GM12878 (cell line): ENCODE results near the gene RNLS. TPM values are rescaled to one million over a fixed set of nuclear protein-coding genes. Genes with fewer than 3 reads are reported as not detected.

ENCODE experiments used
- ATAC-seq: fragments of 200-7000 bp; cut with Tn5 transposase; 3 replicates; pipeline ENCODE4 v1.9.1; 2020; ENCODE audit warnings: mild to moderate bottlenecking, moderate library complexity
- BruUV-seq: library from RNA; stranded (reverse); fragments of 400-500 nt; replicated peaks from 2 replicates; lab custom pipeline; 2021; lab: Mats Ljungman, UMichigan
- CTCF ChIA-PET: fragments of 300-600 bp; sonication (Branson Sonifier 250); formaldehyde crosslinking; extraction: SDS; loops from one replicate; lab custom pipeline; 2021; ENCODE audit warnings: inconsistent platforms; lab: Yijun Ruan, JAX
- POLR2A ChIA-PET: fragments of 350-600 bp; formaldehyde crosslinking; extraction: SDS; loops from one replicate; lab custom pipeline; 2021; ENCODE audit warnings: inconsistent platforms; lab: Charles Lee
- RAD21 ChIA-PET: fragments of 300-600 bp; sonication (Branson Sonifier 250); formaldehyde crosslinking; loops from one replicate; lab custom pipeline; 2023; ENCODE audit warnings: antibody characterized with exemption; ENCODE audit not compliant: unreplicated experiment; lab: Charles Lee
- SMC1A ChIA-PET: fragments of 300-600 bp; sonication (Branson Sonifier 250); formaldehyde crosslinking; loops from one replicate; lab custom pipeline; 2023; ENCODE audit not compliant: unreplicated experiment, uncharacterized antibody; lab: Charles Lee
- DNase-seq: peaks from one replicate; pipeline ENCODE4 v3.0.0-alpha.2; 2011; ENCODE audit warnings: low read depth, low spot score
- FAIRE-seq: peaks from 3 replicates; lab custom pipeline; 2011; peaks lifted over from hg19 to GRCh38; lab: Jason Lieb, UNC
- H2AFZ ChIP-seq: 2 replicates; pipeline ENCODE4 v1.6.0; 2011; ENCODE audit warnings: low read depth, low read length, control low read depth; ENCODE audit not compliant: control insufficient read depth
- H3K27ac ChIP-seq: 2 replicates; pipeline ENCODE4 v1.5.1; 2011; ENCODE audit warnings: control low read depth; ENCODE audit not compliant: control insufficient read depth, insufficient read depth
- H3K27me3 ChIP-seq, 2 experiments: replicated peaks in 1 of 2; 2 replicates each; pipeline versions ENCODE4 v1.6.0 to v1.6.1; 2011; ENCODE audit warnings: low read length in 1 of 2; ENCODE audit not compliant: control insufficient read depth in 2 of 2, insufficient read depth in 2 of 2
- H3K36me3 ChIP-seq, 2 experiments: 2 replicates each; pipeline ENCODE4 v1.5.1; 2011; ENCODE audit warnings: low read length in 1 of 2; ENCODE audit not compliant: control insufficient read depth in 2 of 2, insufficient read depth in 2 of 2
- H3K4me1 ChIP-seq: 2 replicates; pipeline ENCODE4 v1.6.1; 2011; ENCODE audit warnings: mild to moderate bottlenecking, low read length, moderate library complexity, mixed read lengths; ENCODE audit not compliant: control insufficient read depth, insufficient read depth
- H3K4me2 ChIP-seq: 2 replicates; pipeline ENCODE4 v1.6.0; 2011; ENCODE audit warnings: control low read depth; ENCODE audit not compliant: control insufficient read depth, insufficient read depth
- H3K4me3 ChIP-seq: fragments of 200-600 bp; sonication (generic); 2 replicates; pipeline ENCODE4 v1.5.1; 2016
- H3K79me2 ChIP-seq: 2 replicates; pipeline ENCODE4 v1.6.0; 2011; ENCODE audit warnings: low read length; ENCODE audit not compliant: control insufficient read depth, insufficient read depth
- H3K9ac ChIP-seq: 2 replicates; pipeline ENCODE4 v1.8.0; 2011; ENCODE audit warnings: low read length, control low read depth, mixed read lengths; ENCODE audit not compliant: control insufficient read depth, insufficient read depth
- H3K9me3 ChIP-seq: replicated peaks from 3 replicates; pipeline ENCODE4 v1.5.1; 2011; ENCODE audit warnings: mild to moderate bottlenecking, low read length; ENCODE audit not compliant: control insufficient read depth, insufficient read depth
- H4K20me1 ChIP-seq: 2 replicates; pipeline ENCODE4 v1.6.0; 2011; ENCODE audit not compliant: control insufficient read depth, insufficient read depth
- BHLHE40 ChIP-seq, 2 experiments: fragments of 450-650 bp in 1 of 2; IDR thresholded peaks; 2 replicates each; pipeline ENCODE4 v1.6.1; 2011 to 2017; ENCODE audit warnings: low read depth in 2 of 2, borderline replicate concordance in 1 of 2, improper control_type of control experiment in 1 of 2, low read length in 1 of 2, mild to moderate bottlenecking in 1 of 2
- HCFC1 ChIP-seq: fragments of 150-350 bp; IDR thresholded peaks from 2 replicates; pipeline ENCODE4 v1.6.1; 2014; ENCODE audit warnings: low read length
- IRF5 ChIP-seq: fragments of 450-650 bp; IDR thresholded peaks from 2 replicates; pipeline ENCODE4 v1.6.1; 2017; ENCODE audit warnings: borderline replicate concordance
- NFYA ChIP-seq: IDR thresholded peaks from 2 replicates; pipeline ENCODE4 v1.6.1; 2011; ENCODE audit warnings: low read depth, mild to moderate bottlenecking, low read length, improper control_type of control experiment, borderline replicate concordance
- RB1 ChIP-seq: fragments of 450-650 bp; formaldehyde crosslinking; IDR thresholded peaks from 2 replicates; pipeline ENCODE4 v1.6.1; 2017; ENCODE audit warnings: mild to moderate bottlenecking, borderline replicate concordance
- RBBP5 ChIP-seq: fragments of 200-600 bp; sonication (generic); conservative IDR thresholded peaks from 2 replicates; pipeline ENCODE4 v1.6.1; 2016
- WGBS: methylation state at CpG from one replicate; pipeline ENCODE4 v1.1.6; 2016; ENCODE audit warnings: low lambda C conversion rate; ENCODE audit not compliant: insufficient replicate concordance, insufficient coverage; ENCODE audit errors: missing lambda C conversion rate; 5-methylcytosine and 5-hydroxymethylcytosine counted together
- in situ Hi-C: fragments of 300-500 bp; cut with MboI; formaldehyde crosslinking; loops from 9 replicates; pipeline ENCODE4 v1.14.3; 2018; ENCODE audit warnings: mixed read lengths
- intact Hi-C: fragments of 100-400 bp; cut with micrococcal nuclease; formaldehyde crosslinking; loops from one replicate; pipeline ENCODE4 v1.14.2; 2022; ENCODE audit not compliant: unreplicated experiment
- polyA plus RNA-seq, 11 experiments: library from polyadenylated mRNA; depleted of rRNA in 4 of 11; unstranded in 6 of 11; stranded (reverse) in 5 of 11; fragments of >200 nt; fragmentation: Nextera tagmentation in 4 of 11; fragmentation: Illumina TruSeq in 1 of 11; extraction: Ambion mirVana in 4 of 11; extraction: Trizol in 1 of 11; gene quantifications; 1 replicate in 1 of 11; 2 replicates in 10 of 11; pipeline versions ENCODE4 v1.2.1 to v1.2.3, GENCODE V29; 2011 to 2016; ENCODE audit warnings: inconsistent platforms in 2 of 11, missing spikeins in 2 of 11, low read depth in 1 of 11
- total RNA-seq, 4 experiments: library from RNA; depleted of rRNA in 3 of 4; stranded (reverse); fragments of >200 nt in 3 of 4; fragmentation: Illumina TruSeq in 1 of 4; extraction: Trizol in 1 of 4; gene quantifications; 2 replicates each; pipeline versions ENCODE4 v1.2.1 to v1.2.3, GENCODE V29; 2013 to 2021

Gene RNLS
- total and polyA plus RNA-seq, 10 of the 15 experiments (the other 5 are each of a cell fraction or from before 2014, with no cell fraction given): 3.4 to 6.7 (median 4.6) TPM

GRCh38 chr10:88408096-88408495 lies 175.0 kb downstream of the RNLS start (continued):
- TF ChIP-seq NFYA (no peak), HCFC1 (no peak), BHLHE40 (IDR thresholded peaks at IDR 0.05; ENCODE audit: borderline replicate concordance in 1 of 2, low read depth in 2 of 2, low read length in 1 of 2) (no peak)

GRCh38 chr10:88404133-88404532 lies 179.0 kb downstream of the RNLS start:
- no peak overlapping the region for H3K9ac ChIP-seq
- no peaks in the 10 kb centered on the region for H3K27me3 ChIP-seq
- H3K9me3 ChIP-seq: peaks cover 5% of the 10 kb centered on the region
- DNase-seq (no peak), ATAC-seq (no peak), FAIRE-seq (no peak)
- RAD21 ChIA-PET: interaction anchor here (0.9 to 1.1 kb wide), 2 partner anchors 15 to 148 kb away, joined by 3 to 4 read pairs; no protein-coding TSS in a partner anchor
- POLR2A ChIA-PET: interaction anchor here (0.7 kb wide), 1 partner anchor 16 kb away, joined by 3 read pairs; no protein-coding TSS in a partner anchor
- H3K4me1 ChIP-seq: peaks cover 3% of the 10 kb centered on the region; the same call in 1 of the 2 replicates
- no peak overlapping the region for H3K4me2 ChIP-seq
- CTCF ChIA-PET: interaction anchor here (1.0 to 5.2 kb wide), 4 partner anchors 12 to 151 kb away, joined by 4 to 42 read pairs (median 4); no protein-coding TSS in a partner anchor
- H2AFZ ChIP-seq: no peak overlapping the region
- no peak overlapping the region for H3K27ac ChIP-seq
- WGBS: 100% methylated on average over 2 of the region's 2 CpGs
- BruUV-seq: no TSS peak
- no peak overlapping the region for H3K4me3 ChIP-seq
- no peak for TF ChIP-seq RB1
- TF ChIP-seq IRF5: no peak
- TF ChIP-seq RBBP5: no peak
- TF ChIP-seq, all 136 proteins: peak for 0
- SMC1A ChIA-PET: interaction anchor here (0.9 to 2.0 kb wide), 6 partner anchors 12 to 547 kb away, joined by 3 to 8 read pairs (median 4); no protein-coding TSS in a partner anchor
- no peaks in the 10 kb centered on the region for H3K36me3 ChIP-seq
- in situ Hi-C loops: no loop called here
- intact Hi-C loops: no loop called here
- H4K20me1 ChIP-seq: no peaks in the 10 kb centered on the region
- H3K79me2 ChIP-seq: no peaks in the 10 kb centered on the region
